ENCODE results near the gene DENND4C. TPM values are rescaled to one million over a fixed set of nuclear protein-coding genes. Genes with fewer than 3 reads are reported as not detected.

DENND4C gene
- total and polyA plus RNA-seq, 2 of the 4 experiments (the other 2 are of a cell fraction) = 9.0 to 32.6 TPM

DNA sequence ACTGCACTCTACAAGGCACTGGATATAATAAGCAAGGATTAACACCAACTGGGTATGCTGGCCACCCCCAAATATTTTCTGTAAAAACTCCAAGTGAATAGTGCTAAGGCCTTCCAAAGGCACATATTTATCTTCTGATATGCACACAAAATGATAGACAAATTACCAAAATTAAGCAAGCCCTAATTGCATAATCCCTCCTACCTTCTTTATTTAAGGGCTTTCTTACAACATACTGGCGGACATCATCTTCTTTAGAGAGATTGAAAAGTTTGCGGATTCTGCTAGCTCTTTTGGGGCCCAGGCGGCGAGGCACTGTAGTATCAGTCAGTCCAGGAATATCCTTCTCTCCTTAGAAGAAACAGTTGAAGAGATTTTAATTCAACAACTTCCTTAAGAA, 147.7 kb downstream of the DENND4C start:
- Histone ChIP-seq H2AK5ac (ENCODE audit: low read depth, low read length) (no peak overlapping the region), H2AK9ac (replicated peaks; ENCODE audit: low read depth, low read length, poor library complexity) (no peak overlapping the region), H3K27me3 (ENCODE audit: control insufficient read depth, insufficient read depth, low read length) (no peaks in the 10 kb centered on the region), H2AFZ (replicated peaks; ENCODE audit: low read length, poor library complexity) (no peak overlapping the region), H3K4me3 (ENCODE audit: insufficient read depth, low read depth, low read length) (peak overlapping the region; percentile 78; the same call in 1 of the 2 replicates), H3K36me3 (ENCODE audit: control insufficient read depth, insufficient read depth, low read length) (peaks cover 34% of the 10 kb centered on the region), H3K9ac (ENCODE audit: low read depth, low read length) (peak overlapping the region; percentile 96; the same call in 1 of the 2 replicates), H4K20me1 (ENCODE audit: insufficient read depth, low read length) (peaks cover 46% of the 10 kb centered on the region; the same call in 1 of the 2 replicates), H2BK20ac (ENCODE audit: low read depth, low read length) (no peak overlapping the region), H4K8ac (ENCODE audit: low read depth in 2 of 2, low read length in 2 of 2) (no peak overlapping the region), H3K56ac (ENCODE audit: extremely low read depth, insufficient read depth, low read length) (no peak overlapping the region), H3K14ac (replicated peaks; ENCODE audit: low read depth, low read length) (no peak overlapping the region), H2BK15ac (ENCODE audit: low read depth, low read length) (no peak overlapping the region), H4K5ac (ENCODE audit: low read depth, low read length) (no peak overlapping the region), H2BK120ac (ENCODE audit: low read depth, low read length) (no peak overlapping the region), H3K4me2 (ENCODE audit: low read depth, low read length) (peak overlapping the region; percentile 80), H4K91ac (ENCODE audit: insufficient read depth, low read depth, low read length) (no peak overlapping the region), H2BK5ac (ENCODE audit: low read depth, low read length, poor library complexity, severe bottlenecking) (no peak overlapping the region), H3K79me1 (ENCODE audit: low read depth in 1 of 2, low read length in 2 of 2) (peaks cover 3 to 39% of the 10 kb centered on the region in 2 experiments; a peak in 3 of 4 replicates), H3K4me1 (ENCODE audit: control insufficient read depth, insufficient read depth, low read length) (peaks cover 2% of the 10 kb centered on the region; the same call in 1 of the 2 replicates), H3K4ac (ENCODE audit: low read depth, low read length) (no peak overlapping the region), H3K23ac (ENCODE audit: low read depth, low read length) (peak overlapping the region; percentile 78; the same call in 1 of the 2 replicates), H3K18ac (ENCODE audit: low read depth, low read length) (no peak overlapping the region), H3K9me3 (ENCODE audit: control insufficient read depth, insufficient read depth, low read length) (no peaks in the 10 kb centered on the region), H3K9me1 (ENCODE audit: insufficient read depth, low read length) (peaks cover 5% of the 10 kb centered on the region; the same call in 1 of the 2 replicates), H3K27ac (ENCODE audit: insufficient read depth, low read length) (no peak overlapping the region)
- POLR2A ChIA-PET (ENCODE audit: unreplicated experiment) = no interaction called here
- in situ Hi-C loops (cut with MboI; ENCODE audit: low sequenced_read_pairs) = no loop called here
- CTCF ChIA-PET = interaction anchor here (0.8 kb wide), 1 partner anchor 48 kb away, joined by 3 read pairs; no protein-coding TSS in a partner anchor
- dilution Hi-C loops (cut with HindIII; ENCODE audit: low sequenced_read_pairs, unreplicated experiment) = no loop called here
- ATAC-seq (ENCODE audit: low read depth) = no peak
- TF ChIP-seq CEBPB (IDR thresholded peaks at IDR 0.05; ENCODE audit: low read depth, low read length) = 0 out of 2 replicates have a peak, but pooled peaks have one; percentile 33
- TF ChIP-seq, protein P1, sequence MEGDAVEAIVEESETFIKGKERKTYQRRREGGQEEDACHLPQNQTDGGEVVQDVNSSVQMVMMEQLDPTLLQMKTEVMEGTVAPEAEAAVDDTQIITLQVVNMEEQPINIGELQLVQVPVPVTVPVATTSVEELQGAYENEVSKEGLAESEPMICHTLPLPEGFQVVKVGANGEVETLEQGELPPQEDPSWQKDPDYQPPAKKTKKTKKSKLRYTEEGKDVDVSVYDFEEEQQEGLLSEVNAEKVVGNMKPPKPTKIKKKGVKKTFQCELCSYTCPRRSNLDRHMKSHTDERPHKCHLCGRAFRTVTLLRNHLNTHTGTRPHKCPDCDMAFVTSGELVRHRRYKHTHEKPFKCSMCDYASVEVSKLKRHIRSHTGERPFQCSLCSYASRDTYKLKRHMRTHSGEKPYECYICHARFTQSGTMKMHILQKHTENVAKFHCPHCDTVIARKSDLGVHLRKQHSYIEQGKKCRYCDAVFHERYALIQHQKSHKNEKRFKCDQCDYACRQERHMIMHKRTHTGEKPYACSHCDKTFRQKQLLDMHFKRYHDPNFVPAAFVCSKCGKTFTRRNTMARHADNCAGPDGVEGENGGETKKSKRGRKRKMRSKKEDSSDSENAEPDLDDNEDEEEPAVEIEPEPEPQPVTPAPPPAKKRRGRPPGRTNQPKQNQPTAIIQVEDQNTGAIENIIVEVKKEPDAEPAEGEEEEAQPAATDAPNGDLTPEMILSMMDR (conservative IDR thresholded peaks at IDR 0.05; ENCODE audit: low read depth, low read length) = no peak
- no peak for DNase-seq
- BruUV-seq (replicated peaks) = no TSS peak
- intact Hi-C loops (cut with micrococcal nuclease) = loop anchor here (2.0 to 10.0 kb wide), 3 partner anchors 147 to 327 kb away; partner anchors contain the start of genes DENND4C and PLIN2
- no CpG with 5 or more reads among the region's 4 CpGs for WGBS, 2 experiments (ENCODE audit: extremely low coverage in 2 of 2, insufficient read length in 1 of 2)

Data from IMR-90 (cell line).